Naive B cell (primary cell): ENCODE results near the gene PCYT2. TPM values are rescaled to one million over a fixed set of nuclear protein-coding genes. Genes with fewer than 3 reads are reported as not detected.

ENCODE experiments used
- ATAC-seq, 2 donors: fragments of 150-1000 bp; cut with Tn5 transposase; 2 replicates each; pipeline ENCODE4 v1.10.0; 2021; ENCODE audit warnings: low read depth in 2 of 2, mild to moderate bottlenecking in 2 of 2, moderate library complexity in 2 of 2
- DNase-seq: peaks from one replicate; pipeline ENCODE4 v3.0.0; 2022
- H3K27ac Mint-ChIP-seq, 6 donors: one replicate each; pipeline ENCODE4 v1.8.0; 2020 to 2022; ENCODE audit warnings: mild to moderate bottlenecking in 6 of 6, mixed read lengths in 6 of 6, moderate library complexity in 5 of 6, inconsistent platforms in 2 of 6
- H3K27me3 Mint-ChIP-seq, 3 donors: one replicate each; pipeline ENCODE4 v1.8.0; 2021 to 2022; ENCODE audit warnings: mixed read lengths in 3 of 3, mild to moderate bottlenecking in 1 of 3
- H3K36me3 Mint-ChIP-seq, 2 donors: one replicate each; pipeline ENCODE4 v1.8.0; 2020 to 2022; ENCODE audit warnings: mixed read lengths in 2 of 2, inconsistent platforms in 1 of 2, mild to moderate bottlenecking in 1 of 2
- H3K4me1 Mint-ChIP-seq, 3 donors: one replicate each; pipeline ENCODE4 v1.8.0; 2020 to 2022; ENCODE audit warnings: mixed read lengths in 3 of 3, inconsistent platforms in 1 of 3, mild to moderate bottlenecking in 1 of 3, moderate library complexity in 1 of 3
- H3K4me3 Mint-ChIP-seq, 8 donors: one replicate each; pipeline ENCODE4 v1.8.0; 2020 to 2022; ENCODE audit warnings: mild to moderate bottlenecking in 8 of 8, mixed read lengths in 8 of 8, moderate library complexity in 8 of 8, inconsistent platforms in 2 of 8
- H3K9me3 Mint-ChIP-seq, 7 donors: one replicate each; pipeline ENCODE4 v1.8.0; 2020 to 2022; ENCODE audit warnings: mixed read lengths in 7 of 7, mild to moderate bottlenecking in 5 of 7, inconsistent platforms in 2 of 7, moderate library complexity in 1 of 7
- polyA plus RNA-seq, 6 donors: library from polyadenylated mRNA; unstranded; fragments of 300-500 nt; fragmentation: Illumina TruSeq; gene quantifications; one replicate each; pipeline ENCODE4 v1.2.3, GENCODE V29; 2021; ENCODE audit warnings: low read depth in 6 of 6

PCYT2 gene
- polyA plus RNA-seq, 6 donors from 2014 or later = 19.0 to 28.4 (median 21.2) TPM

DNA sequence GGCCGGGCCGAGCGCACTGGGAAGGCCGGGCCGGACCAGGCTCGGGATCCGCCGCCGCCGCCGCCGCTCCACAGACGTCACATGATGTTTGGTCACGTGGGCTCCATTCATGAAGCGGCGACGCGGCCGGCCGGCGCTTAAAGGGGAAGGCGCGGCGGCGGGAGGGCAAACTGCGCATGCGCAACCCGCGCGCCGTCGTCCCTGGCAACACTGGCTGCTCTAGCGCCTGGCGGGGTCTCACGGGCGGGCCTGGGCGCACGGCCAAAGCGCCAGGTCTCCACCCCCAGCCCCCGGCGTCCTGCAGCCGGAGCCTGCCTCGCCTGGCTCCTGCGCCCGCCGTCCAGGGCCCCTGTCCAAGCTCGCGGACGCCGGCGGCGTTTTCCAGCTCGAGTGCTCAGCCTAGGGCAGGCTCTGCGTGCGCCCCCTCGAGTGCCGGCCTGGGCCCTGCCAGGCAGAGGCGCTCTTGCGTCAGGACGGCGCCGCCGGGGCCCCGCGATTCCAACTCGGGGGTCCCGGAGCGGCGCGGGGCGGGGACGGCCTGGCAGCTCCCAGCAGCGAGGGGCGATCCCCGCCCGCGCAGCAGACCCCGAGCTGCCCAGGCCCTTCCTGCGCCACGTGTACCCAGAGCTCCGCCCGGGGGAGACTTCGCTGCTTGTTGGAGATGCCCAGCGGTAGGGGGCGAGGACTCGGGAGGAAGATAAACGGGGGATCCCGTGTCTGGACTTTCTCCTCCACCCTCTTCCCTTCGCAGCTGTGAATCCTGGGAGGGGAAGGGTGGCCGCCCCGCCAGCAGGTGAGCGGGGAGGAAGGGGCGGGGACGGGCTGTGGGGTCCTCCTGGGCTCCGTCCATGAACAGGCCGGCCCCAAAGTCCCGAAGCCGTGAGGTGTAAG, 16.7 kb upstream of the PCYT2 start, which contains the start of gene MAFG:
Gene MAFG (minus strand): TSS at position 83 of the 891 bp plus-strand sequence. CDS start 4,550 bp downstream, outside the sequence.
- ATAC-seq (peak; percentile 72 to 79), DNase-seq (peak; percentile 93)
- Mint-ChIP-seq H3K27ac (peak within 1 kb of the TSS; percentile 87 to 98 (median 94)), H3K4me3 (peak within 1 kb of the TSS; percentile 85 to 95 (median 89)), H3K36me3 (no peaks in the 10 kb centered on the region), H3K4me1 (peaks cover 11 to 33% (median 18%) of the 10 kb centered on the region in 3 donors), H3K27me3 (peaks cover 0 to 35% (median 20%) of the 10 kb centered on the region in 3 donors), H3K9me3 (no peaks in the 10 kb centered on the region)

DNA sequence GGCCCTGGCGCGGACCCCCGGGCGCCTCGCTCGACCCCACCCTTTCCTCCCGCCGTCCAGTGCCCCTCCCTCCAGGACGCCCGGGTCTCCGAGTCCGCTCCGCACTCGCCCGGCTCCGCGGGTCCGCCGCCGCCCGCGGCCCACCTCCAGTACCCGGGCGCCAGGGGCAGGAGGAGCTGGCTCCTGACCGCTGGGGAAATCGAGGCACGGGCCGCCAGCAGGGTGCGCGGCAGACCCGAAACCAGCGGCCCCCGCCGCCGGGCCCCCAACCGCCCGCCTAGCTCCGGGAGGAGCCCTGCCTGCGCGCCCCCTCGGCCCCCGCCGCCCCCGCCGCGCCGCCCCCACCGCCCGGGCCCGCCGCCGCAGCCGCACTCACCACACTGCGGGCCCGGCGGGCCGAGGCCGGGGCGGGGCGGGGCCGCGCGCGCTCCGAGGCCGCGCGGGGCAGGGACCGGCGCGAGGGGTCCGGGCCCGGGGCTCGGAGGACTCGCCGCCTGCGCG, 16.0 kb upstream of the PCYT2 start:
- Mint-ChIP-seq H3K4me3 (peak overlapping the region in 3 of 8 donors; percentile 75 to 87 (median 85)), H3K36me3 (no peaks in the 10 kb centered on the region), H3K9me3 (no peaks in the 10 kb centered on the region), H3K27me3 (peaks cover 0 to 32% (median 18%) of the 10 kb centered on the region in 3 donors), H3K4me1 (peaks cover 14 to 33% (median 18%) of the 10 kb centered on the region in 3 donors), H3K27ac (peak overlapping the region in 1 of 6 donors; percentile 81)
- no peak for DNase-seq
- peak; percentile 29 to 35 for ATAC-seq

DNA sequence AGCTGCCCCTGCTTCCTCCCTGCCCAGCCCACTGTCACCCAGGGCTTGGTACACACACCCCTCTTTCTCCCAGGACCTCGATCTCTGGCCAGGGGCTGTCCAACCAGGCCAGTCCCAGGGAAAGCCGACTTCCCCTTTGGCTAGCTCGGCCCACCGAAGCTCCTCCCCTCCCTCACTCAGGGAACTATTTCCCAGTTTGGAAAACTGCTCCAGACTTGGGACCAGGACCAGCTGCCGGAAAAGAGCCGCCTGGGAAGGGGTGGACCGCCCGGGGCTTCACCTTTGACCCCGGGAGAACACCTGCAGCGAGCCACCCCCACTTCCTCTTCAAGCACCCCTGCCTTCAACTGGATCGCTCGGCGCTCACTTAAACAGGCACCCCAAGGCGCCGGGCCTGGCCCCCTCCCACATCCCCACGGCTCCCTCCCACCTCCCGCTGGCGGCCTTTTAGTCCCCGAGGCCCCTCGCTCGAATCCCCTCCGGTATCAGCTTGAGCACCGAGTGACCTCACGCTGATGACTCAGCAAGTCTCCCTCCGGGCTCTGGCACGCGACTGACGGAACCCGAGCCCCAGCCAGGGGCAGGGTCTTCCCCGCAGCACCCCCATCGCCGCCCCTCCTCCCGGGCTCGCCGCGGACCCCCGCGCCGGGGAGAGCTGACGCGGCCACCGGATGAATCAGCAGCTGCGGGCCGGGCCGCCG, 15.4 kb upstream of the PCYT2 start:
- peak; percentile 62 for DNase-seq

GRCh38 chr17:81925860-81926450, 14.8 kb upstream of the PCYT2 start:
- Mint-ChIP-seq H3K27me3 (peaks cover 0 to 23% (median 8%) of the 10 kb centered on the region in 3 donors), H3K4me3 (peak overlapping the region; percentile 85 to 95 (median 89)), H3K27ac (peak overlapping the region; percentile 74 to 98 (median 94)), H3K4me1 (peaks cover 16 to 33% (median 16%) of the 10 kb centered on the region in 3 donors), H3K9me3 (no peaks in the 10 kb centered on the region), H3K36me3 (no peaks in the 10 kb centered on the region)
- DNase-seq (no peak), ATAC-seq (no peak)

More for the DNA sequence above, 15.4 kb upstream of the PCYT2 start:
- H3K27me3 Mint-ChIP-seq = peaks cover 0 to 26% (median 12%) of the 10 kb centered on the region in 3 donors
- peak overlapping the region; percentile 85 to 95 (median 89) for H3K4me3 Mint-ChIP-seq
- H3K4me1 Mint-ChIP-seq = peaks cover 16 to 33% (median 18%) of the 10 kb centered on the region in 3 donors
- H3K27ac Mint-ChIP-seq = peak overlapping the region; percentile 87 to 98 (median 94)
- peak; percentile 49 to 53 for ATAC-seq
- no peaks in the 10 kb centered on the region for H3K36me3 Mint-ChIP-seq
- no peaks in the 10 kb centered on the region for H3K9me3 Mint-ChIP-seq

DNA sequence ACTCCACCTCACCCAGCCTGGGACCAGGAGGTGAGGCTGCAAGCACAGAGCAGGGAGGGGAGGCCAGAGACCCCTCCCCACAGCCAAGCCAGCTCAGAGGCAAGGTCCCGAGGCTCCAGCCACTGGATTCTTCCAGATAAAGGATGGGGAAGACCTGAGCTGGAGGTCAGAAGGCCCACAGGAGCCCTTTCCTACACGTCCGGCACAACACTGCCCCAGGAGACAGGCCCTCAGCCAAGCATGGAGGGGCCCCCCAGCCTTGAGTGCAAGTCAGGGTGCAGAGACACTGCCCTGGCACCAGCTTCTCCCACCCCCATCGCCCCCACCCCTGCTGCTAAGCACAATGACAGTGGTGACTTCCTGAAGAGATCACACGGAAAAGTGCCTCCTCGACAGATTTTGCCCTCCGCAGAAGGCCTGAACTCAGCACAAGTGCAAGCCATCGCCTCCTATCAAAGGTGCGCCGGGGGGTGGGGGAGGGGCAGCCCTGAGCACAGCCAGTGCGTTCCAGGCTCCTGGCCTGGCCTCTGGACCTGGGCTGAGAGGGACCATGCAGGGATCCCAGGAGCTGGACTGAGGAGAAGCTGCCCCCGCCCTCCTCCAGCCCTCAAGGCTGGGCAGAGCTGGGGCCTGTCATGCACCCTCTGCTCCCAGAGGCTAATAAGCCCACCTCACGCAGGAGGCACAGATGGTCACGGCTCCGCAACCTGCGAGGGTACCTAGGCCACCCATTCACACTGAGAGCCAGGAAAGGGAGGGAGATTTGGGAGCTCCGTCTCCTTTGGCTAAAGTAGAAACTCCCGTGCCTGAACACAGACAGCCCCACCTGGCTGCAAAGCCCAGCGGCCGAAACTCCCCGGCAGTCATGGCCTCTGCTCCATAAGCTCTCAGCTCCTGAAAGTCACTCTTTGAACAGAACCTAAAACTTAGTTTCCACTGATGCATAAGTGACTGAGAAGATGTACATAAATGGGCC, 13.6 kb upstream of the PCYT2 start:
- H3K4me1 Mint-ChIP-seq = peaks cover 15 to 33% (median 16%) of the 10 kb centered on the region in 3 donors
- DNase-seq (no peak), ATAC-seq (no peak)
- H3K36me3 Mint-ChIP-seq = no peaks in the 10 kb centered on the region
- no peaks in the 10 kb centered on the region for H3K9me3 Mint-ChIP-seq
- peak overlapping the region in 4 of 6 donors; percentile 62 to 90 (median 80) for H3K27ac Mint-ChIP-seq
- H3K27me3 Mint-ChIP-seq = peaks cover 0 to 12% (median 5%) of the 10 kb centered on the region in 3 donors
- peak overlapping the region; percentile 18 to 95 (median 86) for H3K4me3 Mint-ChIP-seq

- Mint-ChIP-seq H3K4me1 (peaks cover 16 to 37% (median 19%) of the 10 kb centered on the region in 3 donors), H3K36me3 (no peaks in the 10 kb centered on the region), H3K9me3 (no peaks in the 10 kb centered on the region), H3K27ac (peak overlapping the region in 3 of 6 donors; percentile 63 to 76 (median 67)), H3K4me3 (peak overlapping the region in 2 of 8 donors; percentile 33 to 57), H3K27me3 (no peaks in the 10 kb centered on the region)
- DNase-seq (no peak), ATAC-seq (no peak)
Observed at GRCh38 chr17:81923302-81924260, 12.4 kb upstream of the PCYT2 start.

GRCh38 chr17:81922566-81923301, 11.5 kb upstream of the PCYT2 start:
- no peaks in the 10 kb centered on the region for H3K9me3 Mint-ChIP-seq

GRCh38 chr17:81921996-81922565, 10.9 kb upstream of the PCYT2 start:
- no peak for DNase-seq
- Mint-ChIP-seq H3K4me1 (peaks cover 27 to 43% (median 30%) of the 10 kb centered on the region in 3 donors), H3K36me3 (no peaks in the 10 kb centered on the region), H3K27ac (peak overlapping the region in 2 of 6 donors; percentile 57 to 72), H3K4me3 (peak overlapping the region in 1 of 8 donors; percentile 45), H3K27me3 (no peaks in the 10 kb centered on the region), H3K9me3 (no peaks in the 10 kb centered on the region)
- ATAC-seq = no peak

More at GRCh38 chr17:81922566-81923301, 11.5 kb upstream of the PCYT2 start:
- H3K36me3 Mint-ChIP-seq = no peaks in the 10 kb centered on the region
- H3K4me3 Mint-ChIP-seq = peak overlapping the region in 2 of 8 donors; percentile 33 to 57
- H3K4me1 Mint-ChIP-seq = peaks cover 24 to 39% (median 27%) of the 10 kb centered on the region in 3 donors
- H3K27me3 Mint-ChIP-seq = no peaks in the 10 kb centered on the region
- DNase-seq = no peak
- H3K27ac Mint-ChIP-seq = peak overlapping the region in 1 of 6 donors; percentile 63
- no peak for ATAC-seq

GRCh38 chr17:81921537-81921862, 10.3 kb upstream of the PCYT2 start:
- H3K27ac Mint-ChIP-seq = peak overlapping the region in 1 of 6 donors; percentile 57
- peaks cover 30 to 46% (median 35%) of the 10 kb centered on the region in 3 donors for H3K4me1 Mint-ChIP-seq
- no peaks in the 10 kb centered on the region for H3K9me3 Mint-ChIP-seq

More at GRCh38 chr17:81921537-81921862, 10.3 kb upstream of the PCYT2 start:
- no peak overlapping the region for H3K4me3 Mint-ChIP-seq
- H3K27me3 Mint-ChIP-seq = no peaks in the 10 kb centered on the region
- DNase-seq (no peak), ATAC-seq (no peak)
- no peaks in the 10 kb centered on the region for H3K36me3 Mint-ChIP-seq
